SK-N-SH (cell line): ENCODE data around the gene MROH2A. TPM values are rescaled to one million over a fixed set of nuclear protein-coding genes. Genes with fewer than 3 reads are reported as not detected.

Experiments
- CTCF ChIA-PET: fragments of 300-600, 350-600 bp; formaldehyde crosslinking; extraction: SDS; loops from one replicate; lab custom pipeline; 2021; lab: Yijun Ruan, JAX
- POLR2A ChIA-PET: fragments of 350-600 bp; sonication (Branson Sonifier 250); formaldehyde crosslinking; extraction: SDS; loops from one replicate; lab custom pipeline; 2020; ENCODE audit warnings: antibody characterized with exemption, inconsistent platforms; lab: Yijun Ruan, JAX
- DNase-seq: peaks from one replicate; pipeline ENCODE4 v3.0.0; 2012
- H2AFZ ChIP-seq: fragments of 200-600 bp; sonication (generic); 2 replicates; pipeline ENCODE4 v1.8.1; 2016; ENCODE audit warnings: antibody characterized with exemption, mild to moderate bottlenecking, low read depth
- H3F3A ChIP-seq: fragments of 200-600 bp; sonication (generic); replicated peaks from 2 replicates; pipeline ENCODE3; 2016; ENCODE audit warnings: antibody characterized with exemption, mild to moderate bottlenecking; ENCODE audit not compliant: insufficient read depth
- H3K27ac ChIP-seq, 2 experiments: fragments of 200-500 bp in 1 of 2; fragments of 200-600 bp in 1 of 2; sonication (Bioruptor generic) in 1 of 2; sonication (generic), shearing (Covaris generic) in 1 of 2; 2 replicates each; pipeline versions ENCODE4 v1.5.1 to v1.6.1; 2014 to 2016; ENCODE audit warnings: low read depth in 2 of 2, inconsistent platforms in 1 of 2, low read length in 1 of 2, mild to moderate bottlenecking in 1 of 2, mixed read lengths in 1 of 2
- H3K27me3 ChIP-seq: fragments of 200-600 bp; sonication (generic), shearing (Covaris generic); 2 replicates; pipeline ENCODE4 v1.6.1; 2016; ENCODE audit warnings: mixed run types; ENCODE audit not compliant: insufficient read depth
- H3K36me3 ChIP-seq, 2 experiments: fragments of 200-500 bp in 1 of 2; fragments of 200-600 bp in 1 of 2; sonication (Bioruptor generic) in 1 of 2; sonication (generic) in 1 of 2; replicated peaks in 1 of 2; 2 replicates each; pipeline versions ENCODE3 to v1.5.1; 2014 to 2016; ENCODE audit warnings: low read length in 1 of 2, mild to moderate bottlenecking in 1 of 2; ENCODE audit not compliant: insufficient read depth in 2 of 2, control insufficient read depth in 1 of 2
- H3K4me1 ChIP-seq, 2 experiments: fragments of 200-500 bp in 1 of 2; fragments of 200-600 bp in 1 of 2; sonication (Bioruptor generic) in 1 of 2; sonication (generic), shearing (Covaris generic) in 1 of 2; 2 replicates each; pipeline versions ENCODE4 v1.5.1 to v1.6.1; 2014 to 2016; ENCODE audit warnings: low read depth in 1 of 2, low read length in 1 of 2, mixed run types in 1 of 2; ENCODE audit not compliant: insufficient read depth in 2 of 2, control insufficient read depth in 1 of 2
- H3K4me2 ChIP-seq: fragments of 200-600 bp; sonication (generic), shearing (Covaris generic); 2 replicates; pipeline ENCODE4 v1.6.1; 2017; ENCODE audit warnings: mixed run types
- H3K4me3 ChIP-seq, 2 experiments: fragments of 200-500 bp in 1 of 2; fragments of 200-600 bp in 1 of 2; sonication (Bioruptor generic) in 1 of 2; sonication (generic), shearing (Covaris generic) in 1 of 2; 2 replicates each; pipeline versions ENCODE4 v1.5.1 to v1.8.1; 2014 to 2016; ENCODE audit warnings: low read depth in 2 of 2, inconsistent platforms in 1 of 2, low read length in 1 of 2, mild to moderate bottlenecking in 1 of 2, mixed read lengths in 1 of 2, moderate library complexity in 1 of 2
- H3K79me2 ChIP-seq: fragments of 200-600 bp; sonication (generic); 2 replicates; pipeline ENCODE4 v1.8.1; 2017; ENCODE audit warnings: mild to moderate bottlenecking; ENCODE audit not compliant: insufficient read depth
- H3K9ac ChIP-seq: fragments of 200-600 bp; sonication (generic); 2 replicates; pipeline ENCODE4 v1.6.1; 2017; ENCODE audit warnings: mixed run types
- H3K9me2 ChIP-seq: fragments of 200-600 bp; sonication (generic); 2 replicates; pipeline ENCODE4 v1.6.1; 2017; ENCODE audit warnings: mixed run types
- H3K9me3 ChIP-seq: fragments of 200-600 bp; sonication (generic); 2 replicates; pipeline ENCODE4 v1.6.1; 2017; ENCODE audit warnings: mixed run types, mild to moderate bottlenecking, moderate library complexity
- H4K20me1 ChIP-seq: fragments of 200-600 bp; sonication (generic); 2 replicates; pipeline ENCODE4 v1.6.1; 2017; ENCODE audit warnings: mild to moderate bottlenecking, mixed run types; ENCODE audit not compliant: insufficient read depth
- ELF1 ChIP-seq: IDR thresholded peaks from 2 replicates; pipeline ENCODE4 v1.4.0; 2012
- EP300 ChIP-seq, 2 experiments: IDR thresholded peaks; 2 replicates each; pipeline versions ENCODE4 v1.4.0 to v1.6.1; 2012; ENCODE audit warnings: borderline replicate concordance in 1 of 2, low read depth in 1 of 2, low read length in 1 of 2
- FOSL2 ChIP-seq: IDR thresholded peaks from 2 replicates; pipeline ENCODE4 v1.4.0; 2012; ENCODE audit warnings: low read depth, mild to moderate bottlenecking, moderate library complexity, borderline replicate concordance
- FOXJ3 ChIP-seq: sonication (generic); formaldehyde crosslinking; IDR thresholded peaks from 2 replicates; pipeline ENCODE4 v1.5.1; 2020; ENCODE audit warnings: mild to moderate bottlenecking, missing genetic modification reagents
- GATA2 ChIP-seq: sonication (generic); formaldehyde crosslinking; IDR thresholded peaks from 2 replicates; pipeline ENCODE4 v1.5.0; 2020; ENCODE audit warnings: mild to moderate bottlenecking, missing genetic modification reagents
- MEF2A ChIP-seq: IDR thresholded peaks from 2 replicates; pipeline ENCODE4 v1.4.0; 2012; ENCODE audit warnings: low read depth, borderline replicate concordance
- NRF1 ChIP-seq: IDR thresholded peaks from 2 replicates; pipeline ENCODE4 v1.6.1; 2012; ENCODE audit warnings: low read depth, mild to moderate bottlenecking, low read length
- PBX3 ChIP-seq: IDR thresholded peaks from 2 replicates; pipeline ENCODE4; 2012
- POLR2AphosphoS5 ChIP-seq: IDR thresholded peaks from 2 replicates; pipeline ENCODE4 v1.6.1; 2012; ENCODE audit warnings: low read depth, low read length
- RCOR1 ChIP-seq: fragments of 150-350 bp; IDR thresholded peaks from 2 replicates; pipeline ENCODE4 v1.6.1; 2017; ENCODE audit warnings: antibody characterized with exemption, low read length
- RFX5 ChIP-seq: IDR thresholded peaks from 2 replicates; pipeline ENCODE4 v1.6.1; 2012; ENCODE audit warnings: mild to moderate bottlenecking, improper control_type of control experiment, low read length
- SIN3A ChIP-seq: IDR thresholded peaks from 2 replicates; pipeline ENCODE4 v1.6.1; 2012; ENCODE audit warnings: low read depth, mild to moderate bottlenecking, low read length, moderate library complexity, borderline replicate concordance
- SMC3 ChIP-seq: IDR thresholded peaks from 2 replicates; pipeline ENCODE4 v1.6.1; 2012; ENCODE audit warnings: low read depth, low read length, improper control_type of control experiment
- TAF1 ChIP-seq: IDR thresholded peaks from 2 replicates; pipeline ENCODE4 v1.6.1; 2012; ENCODE audit warnings: low read depth, mild to moderate bottlenecking, low read length, moderate library complexity, borderline replicate concordance
- TCF12 ChIP-seq: IDR thresholded peaks from 2 replicates; pipeline ENCODE4 v1.4.0; 2012
- TEAD4 ChIP-seq: IDR thresholded peaks from 2 replicates; pipeline ENCODE4 v1.4.0; 2012; ENCODE audit warnings: mild to moderate bottlenecking, borderline replicate concordance; ENCODE audit not compliant: insufficient read depth
- YY1 ChIP-seq: IDR thresholded peaks from 2 replicates; pipeline ENCODE4 v1.4.0; 2012; ENCODE audit warnings: low read depth, mild to moderate bottlenecking
- WGBS: methylation state at CpG from one replicate; pipeline ENCODE4 v1.1.6; 2017; ENCODE audit warnings: low lambda C conversion rate; 5-methylcytosine and 5-hydroxymethylcytosine counted together
- polyA plus RNA-seq, 3 experiments: library from polyadenylated mRNA; depleted of rRNA; stranded (reverse); fragments of >200 nt; gene quantifications; 2 replicates each; pipeline ENCODE4 v1.2.3, GENCODE V29; 2012
- TF ChIP-seq, protein P1 (sequence below): fragments of 150-350 bp; IDR thresholded peaks from 2 replicates; pipeline ENCODE4 v1.6.1; 2017; ENCODE audit warnings: antibody characterized with exemption, low read length, low read depth, borderline replicate concordance
- TF ChIP-seq, protein P2 (sequence below): IDR thresholded peaks from 2 replicates; pipeline ENCODE4 v1.6.1; 2012; ENCODE audit warnings: mild to moderate bottlenecking, low read depth, low read length, moderate library complexity

Gene MROH2A
- polyA plus RNA-seq, 1 of the 3 experiments (the other 2 are of a cell fraction): 0.02 TPM

- H3K79me2 ChIP-seq: no peaks in the 10 kb centered on the region
- no peaks in the 10 kb centered on the region for H3K4me1 ChIP-seq
- no peaks in the 10 kb centered on the region for H4K20me1 ChIP-seq
- 77% methylated on average over 7 of the region's 7 CpGs for WGBS
- H3K4me2 ChIP-seq: no peak overlapping the region
- no peaks in the 10 kb centered on the region for H3K36me3 ChIP-seq
- H3K9ac ChIP-seq: no peak overlapping the region
- no peaks in the 10 kb centered on the region for H3K9me3 ChIP-seq
- H3K4me3 ChIP-seq: no peak overlapping the region
- no peak for DNase-seq
- TF ChIP-seq, protein P1, sequence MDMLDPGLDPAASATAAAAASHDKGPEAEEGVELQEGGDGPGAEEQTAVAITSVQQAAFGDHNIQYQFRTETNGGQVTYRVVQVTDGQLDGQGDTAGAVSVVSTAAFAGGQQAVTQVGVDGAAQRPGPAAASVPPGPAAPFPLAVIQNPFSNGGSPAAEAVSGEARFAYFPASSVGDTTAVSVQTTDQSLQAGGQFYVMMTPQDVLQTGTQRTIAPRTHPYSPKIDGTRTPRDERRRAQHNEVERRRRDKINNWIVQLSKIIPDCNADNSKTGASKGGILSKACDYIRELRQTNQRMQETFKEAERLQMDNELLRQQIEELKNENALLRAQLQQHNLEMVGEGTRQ: no peak
- TF ChIP-seq TCF12: no peak
- TF ChIP-seq FOXJ3: no peak
- no peak for TF ChIP-seq MEF2A
- TF ChIP-seq FOSL2: no peak
- TF ChIP-seq POLR2AphosphoS5: no peak
- no peak for TF ChIP-seq PBX3
- no peak for TF ChIP-seq YY1
- no peak for TF ChIP-seq GATA2
- no peak for TF ChIP-seq RCOR1
- TF ChIP-seq SMC3: no peak
- TF ChIP-seq, protein P2, sequence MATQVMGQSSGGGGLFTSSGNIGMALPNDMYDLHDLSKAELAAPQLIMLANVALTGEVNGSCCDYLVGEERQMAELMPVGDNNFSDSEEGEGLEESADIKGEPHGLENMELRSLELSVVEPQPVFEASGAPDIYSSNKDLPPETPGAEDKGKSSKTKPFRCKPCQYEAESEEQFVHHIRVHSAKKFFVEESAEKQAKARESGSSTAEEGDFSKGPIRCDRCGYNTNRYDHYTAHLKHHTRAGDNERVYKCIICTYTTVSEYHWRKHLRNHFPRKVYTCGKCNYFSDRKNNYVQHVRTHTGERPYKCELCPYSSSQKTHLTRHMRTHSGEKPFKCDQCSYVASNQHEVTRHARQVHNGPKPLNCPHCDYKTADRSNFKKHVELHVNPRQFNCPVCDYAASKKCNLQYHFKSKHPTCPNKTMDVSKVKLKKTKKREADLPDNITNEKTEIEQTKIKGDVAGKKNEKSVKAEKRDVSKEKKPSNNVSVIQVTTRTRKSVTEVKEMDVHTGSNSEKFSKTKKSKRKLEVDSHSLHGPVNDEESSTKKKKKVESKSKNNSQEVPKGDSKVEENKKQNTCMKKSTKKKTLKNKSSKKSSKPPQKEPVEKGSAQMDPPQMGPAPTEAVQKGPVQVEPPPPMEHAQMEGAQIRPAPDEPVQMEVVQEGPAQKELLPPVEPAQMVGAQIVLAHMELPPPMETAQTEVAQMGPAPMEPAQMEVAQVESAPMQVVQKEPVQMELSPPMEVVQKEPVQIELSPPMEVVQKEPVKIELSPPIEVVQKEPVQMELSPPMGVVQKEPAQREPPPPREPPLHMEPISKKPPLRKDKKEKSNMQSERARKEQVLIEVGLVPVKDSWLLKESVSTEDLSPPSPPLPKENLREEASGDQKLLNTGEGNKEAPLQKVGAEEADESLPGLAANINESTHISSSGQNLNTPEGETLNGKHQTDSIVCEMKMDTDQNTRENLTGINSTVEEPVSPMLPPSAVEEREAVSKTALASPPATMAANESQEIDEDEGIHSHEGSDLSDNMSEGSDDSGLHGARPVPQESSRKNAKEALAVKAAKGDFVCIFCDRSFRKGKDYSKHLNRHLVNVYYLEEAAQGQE: no peak
- no peak for TF ChIP-seq EP300 (IDR thresholded peaks at IDR 0.05; ENCODE audit: borderline replicate concordance in 1 of 2, low read depth in 1 of 2, low read length in 1 of 2)
- no peak for TF ChIP-seq SIN3A
- no peak for TF ChIP-seq TAF1
- TF ChIP-seq NRF1: no peak
- no peak for TF ChIP-seq RFX5
- no peak for TF ChIP-seq ELF1
- TF ChIP-seq TEAD4: no peak
- TF ChIP-seq, all 33 proteins: peak for 0
- H2AFZ ChIP-seq: no peak overlapping the region
- ChIA-PET CTCF (interaction anchor here (0.9 kb wide), 1 partner anchor 8 kb away, joined by 4 read pairs; no protein-coding TSS in a partner anchor), POLR2A (no interaction called here)
- no peaks in the 10 kb centered on the region for H3K27me3 ChIP-seq
- H3F3A ChIP-seq: no peaks in the 10 kb centered on the region
- H3K27ac ChIP-seq: no peak overlapping the region
- H3K9me2 ChIP-seq: no peaks in the 10 kb centered on the region
Measured at GRCh38 chr2:233824373-233824772, 46.2 kb downstream of the MROH2A start.
